ENCODE data around the gene GABRB3.

GRCh38 chr15:26773067-26773877 lies 406 bp upstream of the GABRB3 start:
- TF ChIP-seq, protein P1, sequence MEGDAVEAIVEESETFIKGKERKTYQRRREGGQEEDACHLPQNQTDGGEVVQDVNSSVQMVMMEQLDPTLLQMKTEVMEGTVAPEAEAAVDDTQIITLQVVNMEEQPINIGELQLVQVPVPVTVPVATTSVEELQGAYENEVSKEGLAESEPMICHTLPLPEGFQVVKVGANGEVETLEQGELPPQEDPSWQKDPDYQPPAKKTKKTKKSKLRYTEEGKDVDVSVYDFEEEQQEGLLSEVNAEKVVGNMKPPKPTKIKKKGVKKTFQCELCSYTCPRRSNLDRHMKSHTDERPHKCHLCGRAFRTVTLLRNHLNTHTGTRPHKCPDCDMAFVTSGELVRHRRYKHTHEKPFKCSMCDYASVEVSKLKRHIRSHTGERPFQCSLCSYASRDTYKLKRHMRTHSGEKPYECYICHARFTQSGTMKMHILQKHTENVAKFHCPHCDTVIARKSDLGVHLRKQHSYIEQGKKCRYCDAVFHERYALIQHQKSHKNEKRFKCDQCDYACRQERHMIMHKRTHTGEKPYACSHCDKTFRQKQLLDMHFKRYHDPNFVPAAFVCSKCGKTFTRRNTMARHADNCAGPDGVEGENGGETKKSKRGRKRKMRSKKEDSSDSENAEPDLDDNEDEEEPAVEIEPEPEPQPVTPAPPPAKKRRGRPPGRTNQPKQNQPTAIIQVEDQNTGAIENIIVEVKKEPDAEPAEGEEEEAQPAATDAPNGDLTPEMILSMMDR (IDR thresholded peaks at IDR 0.05; ENCODE audit: insufficient read depth, low read depth, low read length), result no peak
- no peak for TF ChIP-seq EZH2 (IDR thresholded peaks at IDR 0.05; ENCODE audit: insufficient read depth, low read length)

Data from astrocyte (in vitro differentiated cells and primary cell).